GM10266 (cell line): ENCODE measurements around the gene F10.

Experiments
- DNase-seq: peaks from one replicate; pipeline ENCODE4 v3.0.0; 2012; ENCODE audit errors: extremely low spot score
- CTCF ChIP-seq: IDR thresholded peaks from 2 replicates; pipeline ENCODE4 v1.5.1; 2012; ENCODE audit warnings: mild to moderate bottlenecking, low read depth; ENCODE audit not compliant: control insufficient read depth, insufficient read depth; ENCODE audit errors: missing control alignments

The F10 gene

GRCh38 chr13:113083402-113084061 is 39.1 kb upstream of the F10 start:
- no peak for DNase-seq
- no peak for TF ChIP-seq CTCF

- no peak for DNase-seq
- TF ChIP-seq CTCF, result no peak
Observed at GRCh38 chr13:113084094-113084942, 38.3 kb upstream of the F10 start.

GRCh38 chr13:113084943-113085540 is 37.6 kb upstream of the F10 start:
- no peak for TF ChIP-seq CTCF
- DNase-seq, result no peak

GRCh38 chr13:113086031-113086750 is 36.4 kb upstream of the F10 start:
- no peak for TF ChIP-seq CTCF
- DNase-seq, result no peak

GRCh38 chr13:113086991-113087922 is 35.3 kb upstream of the F10 start:
- no peak for TF ChIP-seq CTCF
- no peak for DNase-seq

GRCh38 chr13:113087923-113088690 is 34.5 kb upstream of the F10 start:
- no peak for DNase-seq
- TF ChIP-seq CTCF, result no peak
